ENCODE results near the gene CEP112.

The CEP112 gene

DNA sequence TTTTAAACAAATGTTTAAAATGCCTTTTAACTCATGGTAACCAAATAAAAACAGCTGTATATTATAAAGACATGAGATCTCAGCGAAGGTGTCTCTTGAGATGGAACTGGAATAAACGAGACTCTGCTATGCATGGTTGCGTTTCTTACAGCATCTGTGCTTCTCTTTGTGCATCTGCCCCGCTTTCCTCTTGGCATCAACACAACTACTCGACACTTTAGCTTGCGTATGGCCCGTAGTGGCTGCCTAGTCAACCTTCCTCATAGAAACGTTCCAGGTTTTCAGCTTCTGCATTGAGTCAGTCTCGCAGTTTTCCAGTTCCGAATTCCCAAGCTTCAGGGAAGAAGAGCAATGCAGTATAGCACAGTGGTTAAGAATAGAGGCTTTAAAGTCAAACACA, 214.9 kb downstream of the CEP112 start:
- Histone ChIP-seq H3K27me3 (ENCODE audit: control insufficient read depth in 1 of 2, insufficient read depth in 2 of 2, low read length in 2 of 2) (no peaks in the 10 kb centered on the region), H3K27ac (ENCODE audit: low read depth, low read length) (no peak overlapping the region), H3K4me1 (ENCODE audit: control insufficient read depth in 1 of 2, insufficient read depth in 2 of 2, low read length in 2 of 2) (no peaks in the 10 kb centered on the region), H3K9me3 (ENCODE audit: control insufficient read depth in 1 of 2, low read length in 2 of 2) (no peaks in the 10 kb centered on the region), H3K4me3 (ENCODE audit: low read depth in 1 of 2, low read length in 2 of 2) (no peak overlapping the region), H3K9ac (ENCODE audit: low read depth in 1 of 2, low read length in 2 of 2) (no peak overlapping the region), H3K36me3 (ENCODE audit: control insufficient read depth in 1 of 2, insufficient read depth in 2 of 2, low read length in 2 of 2) (no peaks in the 10 kb centered on the region)

DNA sequence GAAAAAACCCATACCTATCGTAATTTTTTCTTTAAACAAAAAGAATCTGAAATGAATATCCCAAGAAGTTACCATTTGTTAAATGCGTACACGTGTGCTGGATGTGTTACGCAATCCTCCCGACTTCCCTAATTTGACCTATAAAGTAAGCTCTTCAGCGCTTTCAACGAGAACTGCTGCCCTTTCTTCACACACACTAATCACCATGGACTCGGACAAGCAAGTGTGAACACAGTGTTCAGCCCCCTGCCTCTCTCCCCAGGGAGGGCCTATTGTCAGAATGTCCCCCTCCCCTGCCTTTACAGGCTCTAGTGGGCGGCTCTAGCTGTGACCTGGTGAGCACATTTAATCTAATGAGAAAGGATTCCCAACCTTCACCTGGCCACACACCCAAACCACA, 216.1 kb downstream of the CEP112 start:
- no peak overlapping the region for H3K9ac ChIP-seq (ENCODE audit: low read depth in 1 of 2, low read length in 2 of 2)
- H3K9me3 ChIP-seq (ENCODE audit: control insufficient read depth in 1 of 2, low read length in 2 of 2): peaks cover 2 to 5% of the 10 kb centered on the region in 2 donors
- no peaks in the 10 kb centered on the region for H3K36me3 ChIP-seq (ENCODE audit: control insufficient read depth in 1 of 2, insufficient read depth in 2 of 2, low read length in 2 of 2)
- no peak overlapping the region for H3K27ac ChIP-seq (ENCODE audit: low read depth, low read length)
- no peaks in the 10 kb centered on the region for H3K4me1 ChIP-seq (ENCODE audit: control insufficient read depth in 1 of 2, insufficient read depth in 2 of 2, low read length in 2 of 2)
- no peaks in the 10 kb centered on the region for H3K27me3 ChIP-seq (ENCODE audit: control insufficient read depth in 1 of 2, insufficient read depth in 2 of 2, low read length in 2 of 2)
- no peak overlapping the region for H3K4me3 ChIP-seq (ENCODE audit: low read depth in 1 of 2, low read length in 2 of 2)

DNA sequence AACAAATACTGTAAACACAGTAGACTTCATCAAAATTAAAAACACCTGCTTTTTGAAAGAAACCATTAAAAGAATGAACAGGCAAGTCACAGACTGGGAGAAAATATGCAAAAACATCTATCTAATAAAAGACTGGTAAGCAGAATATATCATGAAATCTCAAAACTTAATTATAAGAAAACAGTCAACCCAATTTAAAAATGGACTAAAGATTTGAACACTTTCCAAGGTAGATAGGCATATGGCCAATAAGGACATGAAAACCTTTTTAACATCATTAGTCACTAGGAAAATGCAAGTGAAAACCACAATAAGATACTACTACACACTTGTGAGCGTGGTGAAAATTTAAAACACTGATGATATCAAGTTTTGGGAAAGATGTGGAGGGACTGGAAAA, 218.7 kb downstream of the CEP112 start:
- Histone ChIP-seq H3K27me3 (ENCODE audit: control insufficient read depth in 1 of 2, insufficient read depth in 2 of 2, low read length in 2 of 2) (no peaks in the 10 kb centered on the region), H3K9ac (ENCODE audit: low read depth in 1 of 2, low read length in 2 of 2) (no peak overlapping the region), H3K9me3 (ENCODE audit: control insufficient read depth in 1 of 2, low read length in 2 of 2) (peaks cover 13 to 18% of the 10 kb centered on the region in 2 donors), H3K36me3 (ENCODE audit: control insufficient read depth in 1 of 2, insufficient read depth in 2 of 2, low read length in 2 of 2) (no peaks in the 10 kb centered on the region), H3K4me3 (ENCODE audit: low read depth in 1 of 2, low read length in 2 of 2) (no peak overlapping the region), H3K4me1 (ENCODE audit: control insufficient read depth in 1 of 2, insufficient read depth in 2 of 2, low read length in 2 of 2) (no peaks in the 10 kb centered on the region), H3K27ac (ENCODE audit: low read depth, low read length) (no peak overlapping the region)

DNA sequence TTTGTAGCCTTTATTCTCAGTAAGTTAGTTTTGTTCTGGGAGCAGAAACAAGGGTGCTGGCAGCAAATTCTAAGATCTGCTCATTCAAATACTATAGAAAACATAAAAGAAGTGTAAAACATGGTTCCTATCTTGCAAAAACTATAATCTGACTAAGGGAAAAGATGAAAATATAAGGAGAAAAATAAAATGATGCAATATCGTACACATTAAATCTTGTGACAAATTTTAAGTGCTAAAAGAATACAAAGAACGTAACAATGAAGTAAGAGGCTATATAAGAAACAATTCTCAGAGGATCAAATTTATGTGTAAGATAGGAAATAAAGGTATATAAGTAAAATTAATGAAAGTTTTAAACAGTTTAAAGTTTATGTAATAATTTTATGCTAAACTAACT, 224.6 kb downstream of the CEP112 start:
- Histone ChIP-seq H3K9ac (ENCODE audit: low read depth in 1 of 2, low read length in 2 of 2) (no peak overlapping the region), H3K9me3 (ENCODE audit: control insufficient read depth in 1 of 2, low read length in 2 of 2) (peaks cover 13 to 18% of the 10 kb centered on the region in 2 donors), H3K36me3 (ENCODE audit: control insufficient read depth in 1 of 2, insufficient read depth in 2 of 2, low read length in 2 of 2) (no peaks in the 10 kb centered on the region)

DNA sequence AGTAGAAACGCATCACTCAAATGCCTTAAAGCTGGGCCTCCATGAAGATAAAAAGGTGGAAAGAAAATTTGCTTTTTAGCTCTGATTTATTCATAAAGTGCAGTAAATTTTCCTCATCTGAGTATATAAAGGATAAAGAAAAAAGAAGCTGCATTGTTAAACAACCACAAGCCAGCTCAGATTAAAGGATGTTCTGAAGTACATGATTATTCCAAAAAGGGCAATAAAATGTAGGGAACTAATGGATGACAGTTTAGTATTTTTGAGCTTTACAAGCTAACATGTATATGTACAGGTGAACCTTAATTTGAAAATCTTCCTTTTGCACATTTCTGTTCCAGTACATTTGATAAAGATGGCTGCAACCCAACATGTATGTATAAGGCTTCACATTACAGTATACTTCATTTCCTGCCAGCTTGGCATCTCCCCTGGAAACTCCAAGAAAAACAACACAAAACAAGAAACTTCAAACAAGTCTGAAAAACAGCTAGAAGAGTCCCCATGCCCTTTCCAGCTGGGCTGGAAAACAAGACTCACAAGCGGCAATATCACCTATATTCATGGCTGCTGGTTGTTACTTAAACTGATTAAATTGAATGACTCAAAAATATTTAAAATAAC, 225.7 kb downstream of the CEP112 start:
- H3K27ac ChIP-seq (ENCODE audit: low read depth, low read length): no peak overlapping the region
- no peaks in the 10 kb centered on the region for H3K4me1 ChIP-seq (ENCODE audit: control insufficient read depth in 1 of 2, insufficient read depth in 2 of 2, low read length in 2 of 2)
- H3K36me3 ChIP-seq (ENCODE audit: control insufficient read depth in 1 of 2, insufficient read depth in 2 of 2, low read length in 2 of 2): no peaks in the 10 kb centered on the region
- H3K27me3 ChIP-seq (ENCODE audit: control insufficient read depth in 1 of 2, insufficient read depth in 2 of 2, low read length in 2 of 2): no peaks in the 10 kb centered on the region
- H3K9me3 ChIP-seq (ENCODE audit: control insufficient read depth in 1 of 2, low read length in 2 of 2): peaks cover 13% of the 10 kb centered on the region in 2 donors
- H3K9ac ChIP-seq (ENCODE audit: low read depth in 1 of 2, low read length in 2 of 2): no peak overlapping the region
- H3K4me3 ChIP-seq (ENCODE audit: low read depth in 1 of 2, low read length in 2 of 2): no peak overlapping the region

More for the DNA sequence above, 224.6 kb downstream of the CEP112 start:
- H3K27ac ChIP-seq (ENCODE audit: low read depth, low read length): no peak overlapping the region
- H3K27me3 ChIP-seq (ENCODE audit: control insufficient read depth in 1 of 2, insufficient read depth in 2 of 2, low read length in 2 of 2): no peaks in the 10 kb centered on the region
- no peaks in the 10 kb centered on the region for H3K4me1 ChIP-seq (ENCODE audit: control insufficient read depth in 1 of 2, insufficient read depth in 2 of 2, low read length in 2 of 2)
- H3K4me3 ChIP-seq (ENCODE audit: low read depth in 1 of 2, low read length in 2 of 2): no peak overlapping the region

DNA sequence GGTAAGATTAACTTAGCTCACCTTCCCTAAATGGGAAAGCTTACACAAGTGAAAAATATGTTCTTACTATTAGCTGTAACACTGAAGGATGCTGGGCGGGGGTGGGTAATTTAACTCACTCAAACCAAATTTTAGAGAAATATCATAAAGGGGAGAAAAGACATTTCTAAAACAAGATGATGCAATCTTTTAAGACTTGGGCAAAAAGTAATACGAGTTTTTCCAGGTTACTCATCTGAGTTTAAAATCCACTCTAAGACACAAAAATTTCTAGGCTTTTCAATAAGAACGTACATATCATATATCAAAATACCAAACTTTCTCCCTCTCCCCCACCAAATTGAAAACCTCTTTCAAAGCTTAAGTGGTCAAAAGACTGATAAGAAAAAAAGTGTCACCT, 228.8 kb downstream of the CEP112 start:
- Histone ChIP-seq H3K4me1 (ENCODE audit: control insufficient read depth in 1 of 2, insufficient read depth in 2 of 2, low read length in 2 of 2) (no peaks in the 10 kb centered on the region), H3K36me3 (ENCODE audit: control insufficient read depth in 1 of 2, insufficient read depth in 2 of 2, low read length in 2 of 2) (no peaks in the 10 kb centered on the region), H3K9ac (ENCODE audit: low read depth in 1 of 2, low read length in 2 of 2) (no peak overlapping the region), H3K27ac (ENCODE audit: low read depth, low read length) (no peak overlapping the region), H3K27me3 (ENCODE audit: control insufficient read depth in 1 of 2, insufficient read depth in 2 of 2, low read length in 2 of 2) (no peaks in the 10 kb centered on the region), H3K9me3 (ENCODE audit: control insufficient read depth in 1 of 2, low read length in 2 of 2) (peaks cover 5 to 7% of the 10 kb centered on the region in 2 donors), H3K4me3 (ENCODE audit: low read depth in 1 of 2, low read length in 2 of 2) (no peak overlapping the region)

DNA sequence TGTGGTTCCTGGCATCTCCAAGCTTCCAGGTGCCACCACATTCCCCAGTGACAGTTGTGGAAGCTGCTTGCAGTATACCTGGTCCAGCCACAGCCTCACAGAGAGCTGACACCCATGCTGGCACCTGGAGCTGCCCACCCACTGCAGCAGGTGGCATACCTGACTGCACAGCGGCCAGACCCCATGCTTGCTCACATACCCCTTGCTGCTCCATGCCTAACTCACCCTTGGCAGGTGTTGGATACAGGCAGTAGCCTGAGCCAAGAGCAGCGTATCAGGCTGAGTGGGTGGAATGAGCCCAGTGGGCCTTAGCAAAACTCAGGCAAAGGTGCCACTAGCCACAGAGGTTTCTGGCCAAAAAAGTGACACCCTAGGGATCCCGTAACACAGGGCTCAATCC, 232.3 kb downstream of the CEP112 start:
- Histone ChIP-seq H3K4me1 (ENCODE audit: control insufficient read depth in 1 of 2, insufficient read depth in 2 of 2, low read length in 2 of 2) (no peaks in the 10 kb centered on the region), H3K9ac (ENCODE audit: low read depth in 1 of 2, low read length in 2 of 2) (no peak overlapping the region), H3K27me3 (ENCODE audit: control insufficient read depth in 1 of 2, insufficient read depth in 2 of 2, low read length in 2 of 2) (no peaks in the 10 kb centered on the region), H3K36me3 (ENCODE audit: control insufficient read depth in 1 of 2, insufficient read depth in 2 of 2, low read length in 2 of 2) (no peaks in the 10 kb centered on the region), H3K27ac (ENCODE audit: low read depth, low read length) (no peak overlapping the region), H3K9me3 (ENCODE audit: control insufficient read depth in 1 of 2, low read length in 2 of 2) (peaks cover 5 to 7% of the 10 kb centered on the region in 2 donors), H3K4me3 (ENCODE audit: low read depth in 1 of 2, low read length in 2 of 2) (no peak overlapping the region)

DNA sequence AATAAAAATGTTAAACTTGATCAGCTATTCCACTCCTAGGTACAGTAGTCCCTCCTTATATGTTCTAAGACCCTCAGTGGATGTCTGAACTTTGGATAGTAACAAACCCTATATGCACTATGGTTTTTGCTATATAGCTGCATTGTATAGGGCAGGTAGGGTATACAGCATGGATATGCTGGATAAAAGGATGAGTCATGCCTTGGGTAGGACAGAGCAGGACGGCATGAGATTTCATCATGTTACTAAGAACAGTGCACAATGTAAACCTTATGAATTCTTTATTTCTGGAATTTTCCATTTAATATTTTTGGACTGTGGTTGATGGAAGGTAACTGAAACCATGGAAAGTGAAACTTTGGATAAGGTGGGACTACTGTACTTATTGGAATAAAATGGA, 235.1 kb downstream of the CEP112 start:
- H3K27ac ChIP-seq (ENCODE audit: low read depth, low read length): no peak overlapping the region
- no peak overlapping the region for H3K9ac ChIP-seq (ENCODE audit: low read depth in 1 of 2, low read length in 2 of 2)
- H3K4me3 ChIP-seq (ENCODE audit: low read depth in 1 of 2, low read length in 2 of 2): no peak overlapping the region
- H3K27me3 ChIP-seq (ENCODE audit: control insufficient read depth in 1 of 2, insufficient read depth in 2 of 2, low read length in 2 of 2): no peaks in the 10 kb centered on the region
- H3K36me3 ChIP-seq (ENCODE audit: control insufficient read depth in 1 of 2, insufficient read depth in 2 of 2, low read length in 2 of 2): no peaks in the 10 kb centered on the region
- H3K4me1 ChIP-seq (ENCODE audit: control insufficient read depth in 1 of 2, insufficient read depth in 2 of 2, low read length in 2 of 2): no peaks in the 10 kb centered on the region
- H3K9me3 ChIP-seq (ENCODE audit: control insufficient read depth in 1 of 2, low read length in 2 of 2): peaks cover 5 to 14% of the 10 kb centered on the region in 2 donors

DNA sequence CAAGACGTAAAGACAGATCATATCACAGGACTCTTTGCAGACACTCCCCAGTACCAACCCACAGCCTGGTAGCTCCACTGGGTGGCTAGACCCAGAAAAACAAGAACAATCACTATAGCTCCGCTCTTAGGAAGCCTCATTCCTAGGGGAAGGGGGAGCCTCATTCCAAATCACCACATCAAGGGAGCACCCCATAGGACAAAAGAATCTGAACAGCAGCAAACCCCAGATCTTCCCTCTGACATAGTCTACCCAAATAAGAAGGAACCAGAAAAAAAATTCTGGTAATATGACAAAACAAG, 237.8 kb downstream of the CEP112 start:
- Histone ChIP-seq H3K36me3 (ENCODE audit: control insufficient read depth in 1 of 2, insufficient read depth in 2 of 2, low read length in 2 of 2) (no peaks in the 10 kb centered on the region), H3K27ac (ENCODE audit: low read depth, low read length) (no peak overlapping the region), H3K9ac (ENCODE audit: low read depth in 1 of 2, low read length in 2 of 2) (no peak overlapping the region), H3K4me3 (ENCODE audit: low read depth in 1 of 2, low read length in 2 of 2) (no peak overlapping the region), H3K4me1 (ENCODE audit: control insufficient read depth in 1 of 2, insufficient read depth in 2 of 2, low read length in 2 of 2) (no peaks in the 10 kb centered on the region), H3K27me3 (ENCODE audit: control insufficient read depth in 1 of 2, insufficient read depth in 2 of 2, low read length in 2 of 2) (no peaks in the 10 kb centered on the region), H3K9me3 (ENCODE audit: control insufficient read depth in 1 of 2, low read length in 2 of 2) (peaks cover 5 to 14% of the 10 kb centered on the region in 2 donors)

DNA sequence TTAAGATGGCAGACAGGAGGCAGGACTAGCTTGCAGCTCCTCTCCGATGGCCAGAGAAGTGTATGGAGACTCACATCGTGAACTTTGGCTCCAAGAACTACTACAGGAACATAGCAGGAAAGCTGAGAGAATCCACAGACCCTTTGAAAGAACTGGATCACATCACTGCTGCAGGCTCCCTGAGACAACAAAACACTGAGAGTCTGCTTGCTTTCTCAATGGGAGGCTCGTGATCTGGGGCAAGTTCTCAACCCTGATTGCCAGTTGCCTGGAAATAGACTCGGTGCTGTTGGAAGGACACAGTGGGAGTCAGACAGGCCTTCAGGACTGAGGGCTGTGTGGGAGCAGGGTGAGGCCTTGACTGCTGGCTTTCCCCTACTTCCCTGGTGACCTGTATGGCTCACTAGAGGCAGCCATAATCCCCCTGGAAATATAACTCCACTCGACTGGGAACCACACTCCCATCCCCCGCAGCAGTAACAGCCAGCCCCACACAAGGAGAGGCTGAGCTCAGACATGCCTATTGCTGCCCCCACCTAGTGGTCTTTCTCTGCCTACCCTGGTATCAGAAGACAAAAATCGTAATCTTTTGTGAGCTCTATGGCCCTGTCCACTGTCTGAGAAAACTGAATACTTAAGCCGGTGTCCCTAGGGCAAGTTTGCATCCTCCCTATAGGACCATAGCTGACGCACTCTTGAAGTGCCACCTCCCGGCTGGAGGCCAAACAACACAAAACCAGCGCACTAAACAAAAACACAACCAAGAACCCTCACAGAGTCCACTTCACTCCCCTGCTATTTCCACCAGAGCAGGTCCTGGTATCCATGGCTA, 238.4 kb downstream of the CEP112 start:
- Histone ChIP-seq H3K9ac (ENCODE audit: low read depth in 1 of 2, low read length in 2 of 2) (no peak overlapping the region), H3K4me1 (ENCODE audit: control insufficient read depth in 1 of 2, insufficient read depth in 2 of 2, low read length in 2 of 2) (no peaks in the 10 kb centered on the region), H3K4me3 (ENCODE audit: low read depth in 1 of 2, low read length in 2 of 2) (no peak overlapping the region), H3K9me3 (ENCODE audit: control insufficient read depth in 1 of 2, low read length in 2 of 2) (peaks cover 3 to 11% of the 10 kb centered on the region in 2 donors), H3K27ac (ENCODE audit: low read depth, low read length) (no peak overlapping the region), H3K36me3 (ENCODE audit: control insufficient read depth in 1 of 2, insufficient read depth in 2 of 2, low read length in 2 of 2) (no peaks in the 10 kb centered on the region), H3K27me3 (ENCODE audit: control insufficient read depth in 1 of 2, insufficient read depth in 2 of 2, low read length in 2 of 2) (no peaks in the 10 kb centered on the region)

Measured in duodenal mucosa (tissue), 2 donors.